K562 (cell line): Measurements from ENCODE around the gene PCBP4. TPM values are rescaled to one million over a fixed set of nuclear protein-coding genes. Genes with fewer than 3 reads are reported as not detected.
A peak's percentile ranks its signal among the peaks of the same experiment; 100 is the strongest.

Experiments
- BRCA1 ChIP-seq, 2 experiments: fragments of 450-650 bp in 1 of 2; sonication (generic) in 1 of 2; formaldehyde crosslinking in 1 of 2; IDR thresholded peaks; 2 replicates each; pipeline versions ENCODE4 v1.5.0 to v1.6.1; 2017 to 2020; ENCODE audit warnings: mild to moderate bottlenecking in 1 of 2, missing genetic modification reagents in 1 of 2
- CBX2 ChIP-seq: fragments of 200-600 bp; sonication (generic); IDR thresholded peaks from one replicate; pipeline ENCODE4 v1.6.1; 2012; ENCODE audit warnings: mild to moderate bottlenecking, low read length, inconsistent platforms; ENCODE audit not compliant: insufficient read depth, poor library complexity, severe bottlenecking
- CBX8 ChIP-seq: fragments of 200-600 bp; sonication (generic); IDR thresholded peaks from 2 replicates; pipeline ENCODE4 v1.6.1; 2012; ENCODE audit warnings: borderline replicate concordance, mixed run types, low read depth, mild to moderate bottlenecking, moderate library complexity, mixed read lengths, low read length, control low read depth, inconsistent platforms; ENCODE audit not compliant: poor library complexity, severe bottlenecking; ENCODE audit errors: extremely low read depth
- CREBBP ChIP-seq: IDR thresholded peaks from one replicate; pipeline ENCODE4 v1.6.1; 2012; ENCODE audit warnings: low read depth, mild to moderate bottlenecking, control low read depth, inconsistent platforms, low read length
- E2F3 ChIP-seq: fragments of 250-450 bp; sonication (Bioruptor Pico); IDR thresholded peaks from 2 replicates; pipeline ENCODE4 v1.4.0; 2020; ENCODE audit warnings: mild to moderate bottlenecking
- FOXA3 ChIP-seq, 2 experiments: fragments of 450-650 bp in 1 of 2; sonication (generic) in 1 of 2; formaldehyde crosslinking; IDR thresholded peaks in 1 of 2; conservative IDR thresholded peaks in 1 of 2; 2 replicates each; pipeline versions ENCODE4 v1.4.0 to v1.8.0; 2020 to 2022; ENCODE audit warnings: mild to moderate bottlenecking in 2 of 2, missing genetic modification reagents in 1 of 2
- HNRNPLL ChIP-seq: fragments of 200-400 bp; formaldehyde crosslinking; IDR thresholded peaks from 2 replicates; pipeline ENCODE4 v1.6.1; 2017; ENCODE audit warnings: low read length, low read depth, mild to moderate bottlenecking; ENCODE audit not compliant: poor library complexity, severe bottlenecking
- KLF13 ChIP-seq: fragments of 450-650 bp; IDR thresholded peaks from 2 replicates; pipeline ENCODE4 v1.6.1; 2016; ENCODE audit warnings: missing genetic modification characterization, low read depth, mild to moderate bottlenecking, missing compliant biosample characterization, moderate library complexity, borderline replicate concordance
- MCM5 ChIP-seq: fragments of 450-650 bp; IDR thresholded peaks from 2 replicates; pipeline ENCODE4 v1.6.1; 2016; ENCODE audit warnings: low read depth
- MYBL2 ChIP-seq, 2 experiments: fragments of 450-650 bp in 1 of 2; sonication (generic) in 1 of 2; formaldehyde crosslinking in 1 of 2; IDR thresholded peaks; 2 replicates each; pipeline versions ENCODE4 v1.6.1 to v1.8.1; 2017 to 2022; ENCODE audit warnings: borderline replicate concordance in 1 of 2, inconsistent platforms in 1 of 2, low read depth in 1 of 2, mild to moderate bottlenecking in 1 of 2, missing genetic modification reagents in 1 of 2, moderate library complexity in 1 of 2
- NCOA1 ChIP-seq: fragments of 450-650 bp; IDR thresholded peaks from 2 replicates; pipeline ENCODE4 v1.6.1; 2016; ENCODE audit warnings: low read depth
- NR1H2 ChIP-seq: sonication (generic); formaldehyde crosslinking; IDR thresholded peaks from 2 replicates; pipeline ENCODE4 v1.4.0; 2020; ENCODE audit warnings: mild to moderate bottlenecking, missing genetic modification reagents
- NR2C1 ChIP-seq, 2 experiments: fragments of 450-650 bp; IDR thresholded peaks; 2 replicates each; pipeline ENCODE4 v1.6.1; 2017; ENCODE audit warnings: mild to moderate bottlenecking in 2 of 2, antibody characterized with exemption in 1 of 2, inconsistent platforms in 1 of 2, missing compliant biosample characterization in 1 of 2, missing genetic modification characterization in 1 of 2
- PTBP1 ChIP-seq: fragments of 200-400 bp; formaldehyde crosslinking; IDR thresholded peaks from 2 replicates; pipeline ENCODE4 v1.6.1; 2017; ENCODE audit warnings: low read depth, low read length
- TEAD1 ChIP-seq, 2 experiments: fragments of 450-650 bp in 1 of 2; sonication (generic) in 1 of 2; formaldehyde crosslinking; IDR thresholded peaks; 2 replicates each; pipeline versions ENCODE4 v1.4.0 to v1.8.0; 2020 to 2022; ENCODE audit warnings: mild to moderate bottlenecking in 2 of 2, missing genetic modification reagents in 1 of 2
- TOE1 ChIP-seq, 2 experiments: fragments of 450-650 bp in 1 of 2; sonication (generic) in 1 of 2; formaldehyde crosslinking in 1 of 2; IDR thresholded peaks; 2 replicates each; pipeline versions ENCODE4 v1.7.1 to v1.8.0; 2016 to 2022; ENCODE audit warnings: borderline replicate concordance in 2 of 2, mild to moderate bottlenecking in 2 of 2, antibody characterized with exemption in 1 of 2, inconsistent platforms in 1 of 2, low read depth in 1 of 2, missing genetic modification reagents in 1 of 2, moderate library complexity in 1 of 2
- ZBTB12 ChIP-seq: fragments of 250-450 bp; sonication (Bioruptor Pico); IDR thresholded peaks from 2 replicates; pipeline ENCODE4 v1.4.0; 2020
- ZMIZ1 ChIP-seq, 2 experiments: fragments of 150-350 bp in 1 of 2; IDR thresholded peaks; 2 replicates each; pipeline ENCODE4 v1.6.1; 2012 to 2016; ENCODE audit warnings: low read depth in 2 of 2, low read length in 2 of 2, mild to moderate bottlenecking in 1 of 2, moderate library complexity in 1 of 2
- ZNF165 ChIP-seq: fragments of 250-450 bp; sonication (Bioruptor Pico); IDR thresholded peaks from 2 replicates; pipeline ENCODE4 v1.4.0; 2020; ENCODE audit warnings: borderline replicate concordance
- ZNF431 ChIP-seq: sonication (generic); formaldehyde crosslinking; IDR thresholded peaks from 2 replicates; pipeline ENCODE4 v1.8.0; 2022; ENCODE audit warnings: mild to moderate bottlenecking, missing genetic modification reagents
- polyA plus RNA-seq, 8 experiments: library from polyadenylated mRNA; depleted of rRNA in 4 of 8; stranded (reverse) in 5 of 8; unstranded in 3 of 8; fragments of >200 nt; fragmentation: Nextera tagmentation in 2 of 8; fragmentation: Illumina TruSeq in 1 of 8; extraction: Ambion mirVana in 2 of 8; extraction: Trizol in 1 of 8; gene quantifications; 2 replicates each; pipeline versions ENCODE4 v1.2.1 to v1.2.3, GENCODE V29; 2011 to 2014; ENCODE audit warnings: inconsistent platforms in 1 of 8, missing spikeins in 1 of 8
- total RNA-seq, 7 experiments: library from RNA; depleted of rRNA in 6 of 7; stranded (reverse); fragments of >200 nt in 6 of 7; fragmentation: Illumina TruSeq in 2 of 7; extraction: Trizol in 2 of 7; gene quantifications; 2 replicates each; pipeline versions ENCODE4 v1.2.1 to v1.2.3, GENCODE V29; 2011 to 2021; ENCODE audit warnings: low replicate concordance in 1 of 7

PCBP4 gene
- total and polyA plus RNA-seq, 9 of the 15 experiments (the other 6 are each of a cell fraction or from before 2014, with no cell fraction given): 0.06 to 5.8 (median 2.6) TPM

GRCh38 chr3:51995346-51996163 lies 28.3 kb upstream of the PCBP4 start, which contains the start of gene RPL29 (continued):
- TF ChIP-seq NR1H2 (CRISPR knock-in tag) (no peak), NR2C1 (IDR thresholded peaks at IDR 0.05) (peak; percentile 98), NR2C1 (tag; IDR thresholded peaks at IDR 0.05) (peak; percentile 99), ZNF431 (CRISPR knock-in tag) (0 out of 2 replicates have a peak, but pooled peaks have one; percentile 22), CBX2 (no peak), ZBTB12 (no peak), CBX8 (no peak), ZMIZ1 (IDR thresholded peaks at IDR 0.05; ENCODE audit: low read depth in 2 of 2, low read length in 2 of 2) (peak in 1 of 2 experiments; percentile 61; a peak in 1 of 4 replicates), ZNF165 (CRISPR knock-in tag) (no peak), KLF13 (tag) (no peak), MYBL2 (IDR thresholded peaks at IDR 0.05; ENCODE audit: low read depth) (no peak), MYBL2 (CRISPR knock-in tag; IDR thresholded peaks at IDR 0.05; ENCODE audit: borderline replicate concordance) (no peak), MCM5 (no peak), FOXA3 (CRISPR knock-in tag; conservative IDR thresholded peaks at IDR 0.05 in 1 of 2, IDR thresholded peaks at IDR 0.05 in 1 of 2) (no peak), TEAD1 (CRISPR knock-in tag; IDR thresholded peaks at IDR 0.05) (0 out of 4 replicates have a peak, but pooled peaks of 1 of the 2 experiments have one; percentile 16), PTBP1 (no peak), BRCA1 (IDR thresholded peaks at IDR 0.05) (no peak), BRCA1 (CRISPR knock-in tag; IDR thresholded peaks at IDR 0.05) (no peak), CREBBP (no peak), TOE1 (IDR thresholded peaks at IDR 0.05; ENCODE audit: borderline replicate concordance) (peak; percentile 62; the same call in 1 of the 2 replicates), TOE1 (CRISPR knock-in tag; IDR thresholded peaks at IDR 0.05; ENCODE audit: borderline replicate concordance, low read depth) (no peak), HNRNPLL (peak; percentile 38), E2F3 (CRISPR knock-in tag) (no peak), NCOA1 (peak; percentile 97)
